IMR-90 (cell line): ENCODE results near the gene ARHGEF39. TPM values are rescaled to one million over a fixed set of nuclear protein-coding genes. Genes with fewer than 3 reads are reported as not detected.
"Not testable (repeated sequence)": the region's sequence is repeated elsewhere in the genome, so short reads cannot be mapped to it uniquely, and the experiment has no call there.

Source experiments
- ATAC-seq: fragments of 200-7000 bp; cut with Tn5 transposase; 2 replicates; pipeline ENCODE4 v1.9.1; 2020; ENCODE audit warnings: low read depth, mild to moderate bottlenecking, moderate library complexity
- BruUV-seq: library from RNA; stranded (reverse); fragments of 400-500 nt; replicated peaks from 2 replicates; lab custom pipeline; 2021; lab: Mats Ljungman, UMichigan
- CTCF ChIA-PET: fragments of 300-600 bp; formaldehyde crosslinking; extraction: SDS; loops from one replicate; lab custom pipeline; 2021; ENCODE audit warnings: antibody characterized with exemption; lab: Yijun Ruan, JAX
- POLR2A ChIA-PET: fragments of 300-600 bp; sonication (Branson Sonifier 250); formaldehyde crosslinking; loops from one replicate; lab custom pipeline; 2022; ENCODE audit warnings: antibody characterized with exemption; ENCODE audit not compliant: unreplicated experiment; lab: Charles Lee
- DNase-seq: peaks from one replicate; pipeline ENCODE4 v3.0.0; 2013
- H2AFZ ChIP-seq: replicated peaks from 2 replicates; pipeline ENCODE3; 2013; ENCODE audit warnings: low read length, mild to moderate bottlenecking; ENCODE audit not compliant: poor library complexity
- H2AK5ac ChIP-seq: 2 replicates; pipeline ENCODE4 v1.6.1; 2013; ENCODE audit warnings: low read depth, low read length, inconsistent platforms
- H2AK9ac ChIP-seq: replicated peaks from 2 replicates; pipeline ENCODE3; 2013; ENCODE audit warnings: mild to moderate bottlenecking, low read depth, low read length, moderate library complexity; ENCODE audit not compliant: poor library complexity
- H2BK120ac ChIP-seq: 2 replicates; pipeline ENCODE4 v1.6.1; 2013; ENCODE audit warnings: low read depth, low read length, inconsistent platforms
- H2BK15ac ChIP-seq: 3 replicates; pipeline ENCODE4 v1.6.1; 2013; ENCODE audit warnings: low read depth, low read length, inconsistent platforms
- H2BK20ac ChIP-seq: 2 replicates; pipeline ENCODE4 v1.6.1; 2013; ENCODE audit warnings: low read depth, mild to moderate bottlenecking, inconsistent platforms, low read length, moderate library complexity
- H2BK5ac ChIP-seq: 2 replicates; pipeline ENCODE4 v1.6.1; 2013; ENCODE audit warnings: mild to moderate bottlenecking, low read depth, low read length, inconsistent platforms; ENCODE audit not compliant: poor library complexity, severe bottlenecking
- H3K14ac ChIP-seq: replicated peaks from 2 replicates; pipeline ENCODE4 v1.6.1; 2013; ENCODE audit warnings: low read depth, low read length, inconsistent platforms
- H3K18ac ChIP-seq: 2 replicates; pipeline ENCODE4 v1.6.1; 2013; ENCODE audit warnings: low read depth, low read length, control low read depth
- H3K23ac ChIP-seq: 2 replicates; pipeline ENCODE4 v1.6.1; 2013; ENCODE audit warnings: low read depth, low read length, inconsistent platforms
- H3K27ac ChIP-seq: 2 replicates; pipeline ENCODE4 v1.5.1; 2013; ENCODE audit warnings: mild to moderate bottlenecking, control low read depth, low read length; ENCODE audit not compliant: insufficient read depth
- H3K27me3 ChIP-seq: 2 replicates; pipeline ENCODE4 v1.6.1; 2013; ENCODE audit warnings: low read length; ENCODE audit not compliant: control insufficient read depth, insufficient read depth
- H3K36me3 ChIP-seq: 2 replicates; pipeline ENCODE4 v1.6.1; 2013; ENCODE audit warnings: low read length, mixed read lengths; ENCODE audit not compliant: control insufficient read depth, insufficient read depth
- H3K4ac ChIP-seq: 2 replicates; pipeline ENCODE4 v1.6.1; 2013; ENCODE audit warnings: low read depth, low read length, inconsistent platforms
- H3K4me1 ChIP-seq: 2 replicates; pipeline ENCODE4 v1.6.1; 2013; ENCODE audit warnings: low read length, mixed read lengths; ENCODE audit not compliant: control insufficient read depth, insufficient read depth
- H3K4me2 ChIP-seq: 2 replicates; pipeline ENCODE4 v1.6.1; 2013; ENCODE audit warnings: low read depth, mild to moderate bottlenecking, control low read depth, low read length, moderate library complexity
- H3K4me3 ChIP-seq: 2 replicates; pipeline ENCODE4 v1.5.1; 2013; ENCODE audit warnings: low read depth, mild to moderate bottlenecking, control low read depth, low read length, moderate library complexity; ENCODE audit not compliant: insufficient read depth
- H3K56ac ChIP-seq: 2 replicates; pipeline ENCODE4 v1.6.1; 2013; ENCODE audit warnings: low read length, inconsistent platforms; ENCODE audit not compliant: insufficient read depth; ENCODE audit errors: extremely low read depth
- H3K79me1 ChIP-seq, 2 experiments: 2 replicates each; pipeline ENCODE4 v1.6.1; 2013; ENCODE audit warnings: low read length in 2 of 2, inconsistent platforms in 1 of 2, low read depth in 1 of 2
- H3K9ac ChIP-seq: 2 replicates; pipeline ENCODE4 v1.6.1; 2013; ENCODE audit warnings: low read depth, low read length, control low read depth
- H3K9me1 ChIP-seq: 2 replicates; pipeline ENCODE4 v1.6.1; 2013; ENCODE audit warnings: low read length, inconsistent platforms; ENCODE audit not compliant: insufficient read depth
- H3K9me3 ChIP-seq: 2 replicates; pipeline ENCODE4 v1.6.1; 2013; ENCODE audit warnings: low read length; ENCODE audit not compliant: control insufficient read depth, insufficient read depth
- H4K20me1 ChIP-seq: 2 replicates; pipeline ENCODE4 v1.6.1; 2013; ENCODE audit warnings: low read length, inconsistent platforms; ENCODE audit not compliant: insufficient read depth
- H4K5ac ChIP-seq: 2 replicates; pipeline ENCODE4 v1.6.1; 2013; ENCODE audit warnings: mild to moderate bottlenecking, low read depth, low read length, control low read depth
- H4K8ac ChIP-seq, 2 experiments: 2 replicates each; pipeline ENCODE4 v1.6.1; 2013; ENCODE audit warnings: low read depth in 2 of 2, low read length in 2 of 2, control low read depth in 1 of 2, inconsistent platforms in 1 of 2
- H4K91ac ChIP-seq: 2 replicates; pipeline ENCODE4 v1.6.1; 2013; ENCODE audit warnings: low read depth, low read length, inconsistent platforms; ENCODE audit not compliant: insufficient read depth
- WGBS, 2 experiments: methylation state at CpG; one replicate each; pipeline versions ENCODE4 v1.1.5 to v1.1.7; 2013; ENCODE audit warnings: missing lambda C conversion rate in 2 of 2; ENCODE audit not compliant: insufficient read length in 1 of 2; ENCODE audit errors: extremely low coverage in 2 of 2; 5-methylcytosine and 5-hydroxymethylcytosine counted together
- dilution Hi-C: fragments of 300-500 bp; cut with HindIII; formaldehyde crosslinking; loops from one replicate; pipeline ENCODE4 v1.14.3; 2018; ENCODE audit warnings: low sequenced_read_pairs; ENCODE audit not compliant: unreplicated experiment
- in situ Hi-C: fragments of 300-500 bp; cut with MboI; formaldehyde crosslinking; loops from 3 replicates; pipeline ENCODE4 v1.14.3; 2019; ENCODE audit warnings: low sequenced_read_pairs, inconsistent platforms, mixed read lengths
- intact Hi-C: fragments of 100-400 bp; cut with micrococcal nuclease; formaldehyde crosslinking; loops from 2 replicates; pipeline ENCODE4 v1.10.0; 2022
- polyA plus RNA-seq, 3 experiments: library from polyadenylated mRNA; depleted of rRNA; stranded (reverse); fragments of >200 nt; gene quantifications; 2 replicates each; pipeline ENCODE4 v1.2.3, GENCODE V29; 2012; ENCODE audit warnings: low replicate concordance in 1 of 3
- total RNA-seq: library from RNA; depleted of rRNA; stranded (reverse); fragments of >200 nt; gene quantifications from 2 replicates; pipeline ENCODE4 v1.2.3, GENCODE V29; 2012

Gene ARHGEF39
- total and polyA plus RNA-seq, 2 of the 4 experiments (the other 2 are of a cell fraction): 2.5 to 2.8 TPM

DNA sequence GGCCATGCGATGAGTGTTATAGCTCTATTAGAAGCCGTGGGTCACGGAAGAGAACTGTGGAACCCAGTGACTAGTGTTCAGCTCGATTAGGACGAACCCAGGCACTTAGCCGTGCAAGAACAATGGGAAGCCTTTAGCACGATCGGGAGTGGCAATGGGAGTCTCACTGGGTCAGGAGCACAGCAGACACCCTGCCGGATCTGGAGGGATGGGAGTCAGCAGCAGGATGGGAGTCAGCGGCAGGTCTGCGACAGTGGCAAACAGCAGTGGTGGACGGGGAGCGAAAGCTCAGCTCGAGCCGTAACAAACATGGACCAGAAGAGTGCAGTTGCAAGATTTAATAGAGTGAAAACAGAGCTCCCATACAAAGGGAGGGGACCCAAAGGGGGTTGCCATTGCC, 24.6 kb downstream of the ARHGEF39 start:
- DNase-seq, H3K4me3 ChIP-seq, H2AK9ac ChIP-seq, H3K9me1 ChIP-seq, H3K23ac ChIP-seq, CTCF ChIA-PET, H2BK15ac ChIP-seq, H3K4me1 ChIP-seq, intact Hi-C loops, dilution Hi-C loops, H3K79me1 ChIP-seq, H3K9me3 ChIP-seq, H3K27ac ChIP-seq, H3K9ac ChIP-seq, in situ Hi-C loops, H2AFZ ChIP-seq, H2BK20ac ChIP-seq, H4K8ac ChIP-seq, H2BK5ac ChIP-seq, H3K4ac ChIP-seq, H3K14ac ChIP-seq, POLR2A ChIA-PET, H4K91ac ChIP-seq, H3K56ac ChIP-seq, H4K20me1 ChIP-seq, H3K27me3 ChIP-seq, ATAC-seq, H2AK5ac ChIP-seq, H3K36me3 ChIP-seq, H3K18ac ChIP-seq, H4K5ac ChIP-seq, H3K4me2 ChIP-seq, H2BK120ac ChIP-seq, BruUV-seq: not testable (repeated sequence)
- WGBS, 2 experiments: 94% methylated on average over 12 of the region's 15 CpGs; no CpG with 5 or more reads in 1 of the 2 experiments
